Stomach (tissue), 4 donors: ENCODE results near the gene SNAPIN.

ENCODE experiments used
- CTCF ChIP-seq, 7 experiments: fragments of 450-650 bp in 4 of 7; fragments of 200-600 bp in 3 of 7; sonication (generic) in 3 of 7; IDR thresholded peaks; one replicate each; pipeline ENCODE4 v1.5.1; 2016 to 2019; ENCODE audit warnings: antibody characterized with exemption in 7 of 7, control low read depth in 2 of 7, mild to moderate bottlenecking in 1 of 7
- POLR2A ChIP-seq, 4 donors: fragments of 450-650 bp; IDR thresholded peaks; one replicate each; pipeline ENCODE4 v1.6.1; 2016; ENCODE audit warnings: antibody characterized with exemption in 4 of 4, control low read depth in 2 of 4, mild to moderate bottlenecking in 1 of 4, moderate library complexity in 1 of 4
- POLR2AphosphoS5 ChIP-seq, 3 donors: sonication (generic); formaldehyde crosslinking; IDR thresholded peaks; one replicate each; pipeline ENCODE4 v1.6.1; 2016; ENCODE audit warnings: antibody characterized with exemption in 3 of 3

DNA sequence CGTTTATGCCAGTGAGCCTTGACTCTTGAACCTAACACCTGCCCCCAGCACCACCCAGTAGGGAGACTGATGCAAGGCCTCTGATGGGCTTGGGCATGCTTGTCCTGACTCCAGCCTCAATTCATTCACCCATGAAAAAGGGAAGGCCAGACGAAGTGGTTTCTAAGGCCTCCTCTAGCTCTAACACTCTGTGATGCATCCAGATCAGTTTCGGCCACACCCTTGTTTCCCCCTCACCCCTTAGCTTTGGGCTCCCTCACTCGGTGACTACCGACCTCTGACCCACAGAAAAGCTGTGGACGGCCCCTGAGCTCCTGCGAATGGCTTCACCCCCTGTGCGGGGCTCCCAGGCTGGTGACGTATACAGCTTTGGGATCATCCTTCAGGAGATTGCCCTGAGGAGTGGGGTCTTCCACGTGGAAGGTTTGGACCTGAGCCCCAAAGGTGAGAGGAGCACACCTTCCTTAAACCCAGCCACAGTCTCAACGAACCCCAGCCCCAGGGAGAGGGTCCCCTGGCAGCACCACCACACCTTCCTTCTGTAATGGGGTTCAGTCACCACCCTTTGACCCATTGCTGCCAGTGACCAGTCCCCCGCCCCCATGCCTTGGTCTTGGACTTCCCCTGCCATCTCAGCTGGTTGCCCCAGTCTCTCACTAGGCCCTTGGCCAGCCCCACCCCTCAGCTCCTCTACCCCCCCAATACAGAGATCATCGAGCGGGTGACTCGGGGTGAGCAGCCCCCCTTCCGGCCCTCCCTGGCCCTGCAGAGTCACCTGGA, 29.0 kb downstream of the SNAPIN start:
- no peak for TF ChIP-seq POLR2A (IDR thresholded peaks at IDR 0.05)
- no peak for TF ChIP-seq CTCF (IDR thresholded peaks at IDR 0.05)
- no peak for TF ChIP-seq POLR2AphosphoS5 (IDR thresholded peaks at IDR 0.05)
